HepG2 (cell line): ENCODE measurements around the gene TMEM95. TPM values are rescaled to one million over a fixed set of nuclear protein-coding genes. Genes with fewer than 3 reads are reported as not detected.

ENCODE experiments used
- MAFG ChIP-seq: sonication (generic); formaldehyde crosslinking; IDR thresholded peaks from 2 replicates; pipeline ENCODE4 v1.5.1; 2020; ENCODE audit warnings: mild to moderate bottlenecking, missing genetic modification reagents
- SOX13 ChIP-seq, 3 experiments: fragments of 450-650 bp in 1 of 3; sonication (generic) in 1 of 3; formaldehyde crosslinking in 1 of 3; IDR thresholded peaks in 2 of 3; conservative IDR thresholded peaks in 1 of 3; 2 replicates each; pipeline versions ENCODE4 v1.5.0 to v1.6.1; 2016 to 2020; ENCODE audit warnings: antibody characterized with exemption in 1 of 3, mild to moderate bottlenecking in 1 of 3, missing compliant biosample characterization in 1 of 3, missing genetic modification reagents in 1 of 3, moderate library complexity in 1 of 3
- TBX3 ChIP-seq: fragments of 450-650 bp; IDR thresholded peaks from 2 replicates; pipeline ENCODE4 v1.6.1; 2017; ENCODE audit warnings: antibody characterized with exemption, mild to moderate bottlenecking, inconsistent platforms, borderline replicate concordance
- ZIK1 ChIP-seq: sonication (generic); formaldehyde crosslinking; IDR thresholded peaks from 2 replicates; pipeline ENCODE4 v1.5.0; 2020; ENCODE audit warnings: mild to moderate bottlenecking, low read depth, missing genetic modification reagents, borderline replicate concordance
- ZNF136 ChIP-seq: sonication (generic); formaldehyde crosslinking; IDR thresholded peaks from 2 replicates; pipeline ENCODE4 v1.8.1; 2022; ENCODE audit warnings: low read depth, mild to moderate bottlenecking, moderate library complexity, missing genetic modification reagents
- ZNF234 ChIP-seq: sonication (generic); formaldehyde crosslinking; conservative IDR thresholded peaks from 2 replicates; pipeline ENCODE4 v1.5.1; 2020; ENCODE audit warnings: mild to moderate bottlenecking, missing genetic modification reagents
- ZNF552 ChIP-seq: sonication (generic); formaldehyde crosslinking; IDR thresholded peaks from 2 replicates; pipeline ENCODE4 v1.9.0; 2022; ENCODE audit warnings: missing genetic modification reagents, mild to moderate bottlenecking, borderline replicate concordance
- ZNF772 ChIP-seq: sonication (generic); formaldehyde crosslinking; IDR thresholded peaks from 2 replicates; pipeline ENCODE4 v1.5.0; 2020; ENCODE audit warnings: mild to moderate bottlenecking, missing genetic modification reagents
- polyA plus RNA-seq, 8 experiments: library from polyadenylated mRNA; depleted of rRNA in 3 of 8; stranded (reverse) in 7 of 8; unstranded in 1 of 8; fragments of >200 nt; fragmentation: Illumina TruSeq in 4 of 8; extraction: Trizol in 4 of 8; gene quantifications; 2 replicates each; pipeline versions ENCODE4 v1.2.1 to v1.2.3, GENCODE V29; 2011 to 2016; ENCODE audit warnings: low read depth in 4 of 8, missing spikeins in 1 of 8, mixed read lengths in 1 of 8; ENCODE audit not compliant: insufficient read depth in 1 of 8
- total RNA-seq, 5 experiments: library from RNA; depleted of rRNA; stranded (reverse); fragments of >200 nt; fragmentation: Illumina TruSeq; extraction: Trizol; gene quantifications; 2 replicates each; pipeline ENCODE4 v1.2.3, GENCODE V29; 2016; ENCODE audit warnings: low read depth in 1 of 5
- TF ChIP-seq, protein P1 (sequence below): IDR thresholded peaks from 2 replicates; pipeline ENCODE4 v1.6.1; 2012; ENCODE audit warnings: low read length, improper control_type of control experiment
- TF ChIP-seq, protein P2 (sequence below), 2 experiments: sonication (generic) in 1 of 2; formaldehyde crosslinking in 1 of 2; IDR thresholded peaks; 2 replicates each; pipeline versions ENCODE4 v1.5.1 to v1.6.1; 2011 to 2020; ENCODE audit warnings: borderline replicate concordance in 1 of 2, low read depth in 1 of 2, low read length in 1 of 2, mild to moderate bottlenecking in 1 of 2, missing genetic modification reagents in 1 of 2, moderate library complexity in 1 of 2
- TF ChIP-seq, protein P3 (sequence below): sonication (generic); formaldehyde crosslinking; IDR thresholded peaks from 2 replicates; pipeline ENCODE4 v1.5.0; 2020; ENCODE audit warnings: mild to moderate bottlenecking, missing genetic modification reagents
- TF ChIP-seq, protein P4 (sequence below): sonication (generic); formaldehyde crosslinking; IDR thresholded peaks from 2 replicates; pipeline ENCODE4 v1.5.1; 2020; ENCODE audit warnings: missing genetic modification reagents, mild to moderate bottlenecking, borderline replicate concordance
- TF ChIP-seq, protein P5 (sequence below): IDR thresholded peaks from 2 replicates; pipeline ENCODE4 v1.6.1; 2016; ENCODE audit warnings: missing biosample characterization, missing genetic modification reagents, low read depth

TMEM95 gene
- total and polyA plus RNA-seq, 2 of the 13 experiments (the other 11 are each of a cell fraction or from before 2014, with no cell fraction given), result not detected

DNA sequence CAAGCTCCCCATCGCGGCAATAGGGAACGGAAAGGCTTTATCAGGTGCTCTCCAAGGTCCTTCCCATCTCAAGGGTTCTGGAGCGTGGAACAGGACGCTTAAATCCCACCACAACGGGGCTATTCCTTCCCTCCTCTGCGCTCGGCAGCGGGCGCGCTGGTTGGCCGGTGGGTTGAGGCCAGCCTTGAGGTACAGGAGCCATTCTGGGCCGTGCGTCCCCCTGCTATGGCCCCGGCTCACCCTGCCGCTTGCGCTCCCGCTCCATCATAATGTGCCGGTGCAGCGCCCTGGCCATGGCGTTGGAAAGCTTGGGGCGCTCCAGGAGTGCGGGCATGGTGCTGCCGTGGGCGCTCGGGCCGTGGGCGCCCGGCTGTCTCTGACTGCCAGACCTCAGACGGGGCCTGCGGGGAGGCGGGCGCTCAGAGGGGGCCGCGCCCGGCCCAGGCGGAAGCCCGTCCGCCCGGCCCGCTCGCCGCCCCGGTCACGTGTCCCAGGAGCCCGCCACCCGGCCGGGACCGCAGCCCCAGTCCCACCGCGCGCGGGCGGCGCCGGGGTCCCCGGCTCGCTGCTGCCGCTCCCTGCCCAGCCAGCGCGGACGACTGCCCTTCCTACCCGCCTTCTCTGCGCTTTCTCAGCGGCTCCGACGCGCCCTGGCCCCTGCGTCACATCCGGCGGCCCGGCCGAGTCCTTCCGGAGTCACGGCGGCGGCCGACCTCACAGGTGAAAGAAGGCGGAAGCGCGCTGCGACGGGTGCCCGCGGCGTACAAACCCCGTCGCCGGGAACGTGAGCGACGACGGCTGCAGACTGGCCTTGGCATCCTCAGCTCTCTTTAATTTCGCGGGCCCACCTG is 40.0 kb upstream of the TMEM95 start, which contains the start of gene GPS2 (continued):
- TF ChIP-seq, protein P1, sequence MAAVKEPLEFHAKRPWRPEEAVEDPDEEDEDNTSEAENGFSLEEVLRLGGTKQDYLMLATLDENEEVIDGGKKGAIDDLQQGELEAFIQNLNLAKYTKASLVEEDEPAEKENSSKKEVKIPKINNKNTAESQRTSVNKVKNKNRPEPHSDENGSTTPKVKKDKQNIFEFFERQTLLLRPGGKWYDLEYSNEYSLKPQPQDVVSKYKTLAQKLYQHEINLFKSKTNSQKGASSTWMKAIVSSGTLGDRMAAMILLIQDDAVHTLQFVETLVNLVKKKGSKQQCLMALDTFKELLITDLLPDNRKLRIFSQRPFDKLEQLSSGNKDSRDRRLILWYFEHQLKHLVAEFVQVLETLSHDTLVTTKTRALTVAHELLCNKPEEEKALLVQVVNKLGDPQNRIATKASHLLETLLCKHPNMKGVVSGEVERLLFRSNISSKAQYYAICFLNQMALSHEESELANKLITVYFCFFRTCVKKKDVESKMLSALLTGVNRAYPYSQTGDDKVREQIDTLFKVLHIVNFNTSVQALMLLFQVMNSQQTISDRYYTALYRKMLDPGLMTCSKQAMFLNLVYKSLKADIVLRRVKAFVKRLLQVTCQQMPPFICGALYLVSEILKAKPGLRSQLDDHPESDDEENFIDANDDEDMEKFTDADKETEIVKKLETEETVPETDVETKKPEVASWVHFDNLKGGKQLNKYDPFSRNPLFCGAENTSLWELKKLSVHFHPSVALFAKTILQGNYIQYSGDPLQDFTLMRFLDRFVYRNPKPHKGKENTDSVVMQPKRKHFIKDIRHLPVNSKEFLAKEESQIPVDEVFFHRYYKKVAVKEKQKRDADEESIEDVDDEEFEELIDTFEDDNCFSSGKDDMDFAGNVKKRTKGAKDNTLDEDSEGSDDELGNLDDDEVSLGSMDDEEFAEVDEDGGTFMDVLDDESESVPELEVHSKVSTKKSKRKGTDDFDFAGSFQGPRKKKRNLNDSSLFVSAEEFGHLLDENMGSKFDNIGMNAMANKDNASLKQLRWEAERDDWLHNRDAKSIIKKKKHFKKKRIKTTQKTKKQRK, result no peak
- TF ChIP-seq TBX3 (no peak), MAFG (CRISPR knock-in tag) (no peak), ZNF234 (CRISPR knock-in tag) (no peak), ZNF772 (no peak; the same call in 1 of the 2 replicates), ZNF136 (CRISPR knock-in tag) (no peak), ZNF552 (0 out of 2 replicates have a peak, but pooled peaks have one; percentile 32), ZIK1 (CRISPR knock-in tag) (0 out of 2 replicates have a peak, but pooled peaks have one; percentile 51), SOX13 (IDR thresholded peaks at IDR 0.05) (no peak), SOX13 (CRISPR knock-in tag; conservative IDR thresholded peaks at IDR 0.05 in 1 of 2, IDR thresholded peaks at IDR 0.05 in 1 of 2) (0 out of 4 replicates have a peak, but pooled peaks of 1 of the 2 experiments have one; percentile 26)
- TF ChIP-seq, protein P2, sequence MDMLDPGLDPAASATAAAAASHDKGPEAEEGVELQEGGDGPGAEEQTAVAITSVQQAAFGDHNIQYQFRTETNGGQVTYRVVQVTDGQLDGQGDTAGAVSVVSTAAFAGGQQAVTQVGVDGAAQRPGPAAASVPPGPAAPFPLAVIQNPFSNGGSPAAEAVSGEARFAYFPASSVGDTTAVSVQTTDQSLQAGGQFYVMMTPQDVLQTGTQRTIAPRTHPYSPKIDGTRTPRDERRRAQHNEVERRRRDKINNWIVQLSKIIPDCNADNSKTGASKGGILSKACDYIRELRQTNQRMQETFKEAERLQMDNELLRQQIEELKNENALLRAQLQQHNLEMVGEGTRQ (IDR thresholded peaks at IDR 0.05; ENCODE audit: low read depth, low read length), result no peak
- TF ChIP-seq, protein P2 (CRISPR knock-in tag; IDR thresholded peaks at IDR 0.05; ENCODE audit: borderline replicate concordance), result no peak
- TF ChIP-seq, protein P3, sequence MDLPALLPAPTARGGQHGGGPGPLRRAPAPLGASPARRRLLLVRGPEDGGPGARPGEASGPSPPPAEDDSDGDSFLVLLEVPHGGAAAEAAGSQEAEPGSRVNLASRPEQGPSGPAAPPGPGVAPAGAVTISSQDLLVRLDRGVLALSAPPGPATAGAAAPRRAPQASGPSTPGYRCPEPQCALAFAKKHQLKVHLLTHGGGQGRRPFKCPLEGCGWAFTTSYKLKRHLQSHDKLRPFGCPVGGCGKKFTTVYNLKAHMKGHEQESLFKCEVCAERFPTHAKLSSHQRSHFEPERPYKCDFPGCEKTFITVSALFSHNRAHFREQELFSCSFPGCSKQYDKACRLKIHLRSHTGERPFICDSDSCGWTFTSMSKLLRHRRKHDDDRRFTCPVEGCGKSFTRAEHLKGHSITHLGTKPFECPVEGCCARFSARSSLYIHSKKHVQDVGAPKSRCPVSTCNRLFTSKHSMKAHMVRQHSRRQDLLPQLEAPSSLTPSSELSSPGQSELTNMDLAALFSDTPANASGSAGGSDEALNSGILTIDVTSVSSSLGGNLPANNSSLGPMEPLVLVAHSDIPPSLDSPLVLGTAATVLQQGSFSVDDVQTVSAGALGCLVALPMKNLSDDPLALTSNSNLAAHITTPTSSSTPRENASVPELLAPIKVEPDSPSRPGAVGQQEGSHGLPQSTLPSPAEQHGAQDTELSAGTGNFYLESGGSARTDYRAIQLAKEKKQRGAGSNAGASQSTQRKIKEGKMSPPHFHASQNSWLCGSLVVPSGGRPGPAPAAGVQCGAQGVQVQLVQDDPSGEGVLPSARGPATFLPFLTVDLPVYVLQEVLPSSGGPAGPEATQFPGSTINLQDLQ (CRISPR knock-in tag), result no peak
- TF ChIP-seq, protein P4, sequence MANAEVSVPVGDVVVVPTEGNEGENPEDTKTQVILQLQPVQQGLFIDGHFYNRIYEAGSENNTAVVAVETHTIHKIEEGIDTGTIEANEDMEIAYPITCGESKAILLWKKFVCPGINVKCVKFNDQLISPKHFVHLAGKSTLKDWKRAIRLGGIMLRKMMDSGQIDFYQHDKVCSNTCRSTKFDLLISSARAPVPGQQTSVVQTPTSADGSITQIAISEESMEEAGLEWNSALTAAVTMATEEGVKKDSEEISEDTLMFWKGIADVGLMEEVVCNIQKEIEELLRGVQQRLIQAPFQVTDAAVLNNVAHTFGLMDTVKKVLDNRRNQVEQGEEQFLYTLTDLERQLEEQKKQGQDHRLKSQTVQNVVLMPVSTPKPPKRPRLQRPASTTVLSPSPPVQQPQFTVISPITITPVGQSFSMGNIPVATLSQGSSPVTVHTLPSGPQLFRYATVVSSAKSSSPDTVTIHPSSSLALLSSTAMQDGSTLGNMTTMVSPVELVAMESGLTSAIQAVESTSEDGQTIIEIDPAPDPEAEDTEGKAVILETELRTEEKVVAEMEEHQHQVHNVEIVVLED (CRISPR knock-in tag), result peak; percentile 95
- TF ChIP-seq, protein P5, sequence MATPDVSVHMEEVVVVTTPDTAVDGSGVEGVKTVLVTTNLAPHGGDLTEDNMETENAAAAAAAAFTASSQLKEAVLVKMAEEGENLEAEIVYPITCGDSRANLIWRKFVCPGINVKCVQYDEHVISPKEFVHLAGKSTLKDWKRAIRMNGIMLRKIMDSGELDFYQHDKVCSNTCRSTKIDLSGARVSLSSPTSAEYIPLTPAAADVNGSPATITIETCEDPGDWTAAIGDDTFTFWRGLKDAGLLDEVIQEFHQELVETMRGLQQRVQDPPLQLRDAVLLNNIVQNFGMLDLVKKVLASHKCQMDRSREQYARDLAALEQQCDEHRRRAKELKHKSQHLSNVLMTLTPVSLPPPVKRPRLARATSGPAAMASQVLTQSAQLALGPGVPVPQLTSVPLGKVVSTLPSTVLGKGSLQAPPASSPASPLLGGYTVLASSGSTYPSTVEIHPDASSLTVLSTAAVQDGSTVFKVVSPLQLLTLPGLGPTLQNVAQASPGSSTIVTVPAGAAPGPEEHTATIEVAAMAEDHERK (CRISPR knock-in tag), result peak; percentile 83
